CD4-positive, CD25-positive, alpha-beta regulatory T cell (primary cell): ENCODE results near the gene SLC35F3. TPM values are rescaled to one million over a fixed set of nuclear protein-coding genes. Genes with fewer than 3 reads are reported as not detected.

Experiments used
- ATAC-seq, 2 donors: fragments of 150-1000 bp; cut with Tn5 transposase; one replicate each; pipeline ENCODE4 v1.10.0; 2021; ENCODE audit warnings: low read depth in 2 of 2, moderate number of reproducible peaks in 2 of 2, moderate library complexity in 1 of 2
- DNase-seq, 3 donors: peaks; one replicate each; pipeline versions ENCODE4 v3.0.0 to v3.0.0-alpha.2; 2012 to 2022; ENCODE audit warnings: mixed read lengths in 1 of 3
- H3K27ac ChIP-seq: one replicate; pipeline ENCODE4 v1.7.0; 2013; ENCODE audit warnings: mild to moderate bottlenecking, low read length; ENCODE audit not compliant: insufficient read depth, poor library complexity, severe bottlenecking
- H3K27me3 ChIP-seq: one replicate; pipeline ENCODE4 v1.7.0; 2013; ENCODE audit warnings: low read length; ENCODE audit not compliant: control insufficient read depth, insufficient read depth
- H3K36me3 ChIP-seq: one replicate; pipeline ENCODE4 v1.7.0; 2013; ENCODE audit warnings: mild to moderate bottlenecking, low read length, moderate library complexity; ENCODE audit not compliant: control insufficient read depth, insufficient read depth
- H3K4me1 ChIP-seq: 2 replicates; pipeline ENCODE4 v1.7.0; 2013; ENCODE audit warnings: mild to moderate bottlenecking, low read length; ENCODE audit not compliant: insufficient read depth, control insufficient read depth, poor library complexity, severe bottlenecking
- H3K4me3 ChIP-seq: one replicate; pipeline ENCODE4 v1.7.0; 2013; ENCODE audit warnings: low read depth, mild to moderate bottlenecking, low read length, moderate library complexity
- H3K9me3 ChIP-seq, 2 experiments: 1 replicate in 1 of 2; 2 replicates in 1 of 2; pipeline ENCODE4 v1.7.0; 2013; ENCODE audit warnings: low read length in 2 of 2, mild to moderate bottlenecking in 1 of 2, moderate library complexity in 1 of 2; ENCODE audit not compliant: control insufficient read depth in 2 of 2
- H3K27ac Mint-ChIP-seq, 3 donors: one replicate each; pipeline ENCODE4 v1.8.0; 2020 to 2022; ENCODE audit warnings: mild to moderate bottlenecking in 3 of 3, mixed read lengths in 3 of 3, moderate library complexity in 2 of 3
- H3K27me3 Mint-ChIP-seq: one replicate; pipeline ENCODE4 v1.8.0; 2022; ENCODE audit warnings: mild to moderate bottlenecking, mixed read lengths
- H3K36me3 Mint-ChIP-seq: one replicate; pipeline ENCODE4 v1.8.0; 2020; ENCODE audit warnings: mixed read lengths
- H3K4me1 Mint-ChIP-seq, 4 donors: one replicate each; pipeline ENCODE4 v1.8.0; 2020 to 2022; ENCODE audit warnings: mixed read lengths in 4 of 4, mild to moderate bottlenecking in 1 of 4
- H3K4me3 Mint-ChIP-seq, 4 donors: one replicate each; pipeline ENCODE4 v1.8.0; 2020 to 2022; ENCODE audit warnings: mild to moderate bottlenecking in 4 of 4, mixed read lengths in 4 of 4, moderate library complexity in 3 of 4
- H3K9me3 Mint-ChIP-seq, 7 donors: one replicate each; pipeline ENCODE4 v1.8.0; 2020 to 2022; ENCODE audit warnings: mixed read lengths in 7 of 7, mild to moderate bottlenecking in 3 of 7, moderate library complexity in 2 of 7
- polyA plus RNA-seq, 4 donors: library from polyadenylated mRNA; unstranded; fragments of 300-500 nt; fragmentation: Illumina TruSeq; gene quantifications; one replicate each; pipeline ENCODE4 v1.2.3, GENCODE V29; 2021
- total RNA-seq: library from RNA; stranded (reverse); gene quantifications from one replicate; pipeline ENCODE4 v1.2.3, GENCODE V29; 2022

Gene SLC35F3
- total and polyA plus RNA-seq, 5 donors from 2014 or later, result 0.35 to 1.4 (median 1.3) TPM

- H3K27me3 Mint-ChIP-seq, result peaks cover 14% of the 10 kb centered on the region
- peaks cover 31% of the 10 kb centered on the region for H3K4me1 ChIP-seq
- no peak overlapping the region for H3K4me3 ChIP-seq
- DNase-seq (peak in 2 of 3 donors; percentile 45 to 70), ATAC-seq (peak; percentile 46 to 69)
- peaks cover 0 to 6% (median 0%) of the 10 kb centered on the region in 7 donors for H3K9me3 Mint-ChIP-seq
- H3K36me3 Mint-ChIP-seq, result no peaks in the 10 kb centered on the region
- H3K27ac Mint-ChIP-seq, result peak overlapping the region in 2 of 3 donors; percentile 20 to 65
- H3K4me1 Mint-ChIP-seq, result peaks cover 5 to 43% (median 21%) of the 10 kb centered on the region in 4 donors
- no peaks in the 10 kb centered on the region for H3K36me3 ChIP-seq
- no peaks in the 10 kb centered on the region for H3K9me3 ChIP-seq
- peaks cover 3% of the 10 kb centered on the region for H3K27me3 ChIP-seq
- no peak overlapping the region for H3K27ac ChIP-seq
- H3K4me3 Mint-ChIP-seq, result peak overlapping the region; percentile 66 to 87 (median 82)
Observed at GRCh38 chr1:234212764-234213657, 308.5 kb downstream of the SLC35F3 start.

GRCh38 chr1:234213658-234214128 is 309.2 kb downstream of the SLC35F3 start:
- Histone ChIP-seq H3K36me3 (no peaks in the 10 kb centered on the region), H3K27ac (no peak overlapping the region), H3K9me3 (no peaks in the 10 kb centered on the region), H3K4me1 (peaks cover 31% of the 10 kb centered on the region), H3K27me3 (peaks cover 3% of the 10 kb centered on the region), H3K4me3 (no peak overlapping the region)
- DNase-seq, result peak in 1 of 3 donors; percentile 12
- Mint-ChIP-seq H3K27ac (peak overlapping the region; percentile 54 to 87 (median 65)), H3K36me3 (no peaks in the 10 kb centered on the region), H3K4me3 (peak overlapping the region; percentile 82 to 89 (median 85)), H3K9me3 (peaks cover 0 to 4% (median 0%) of the 10 kb centered on the region in 7 donors), H3K27me3 (peaks cover 14% of the 10 kb centered on the region), H3K4me1 (peaks cover 5 to 47% (median 23%) of the 10 kb centered on the region in 4 donors)
- peak in 1 of 2 donors; percentile 5 for ATAC-seq

- Mint-ChIP-seq H3K4me1 (peaks cover 5 to 47% (median 23%) of the 10 kb centered on the region in 4 donors), H3K27ac (peak overlapping the region; percentile 54 to 87 (median 65)), H3K4me3 (peak overlapping the region; percentile 82 to 89 (median 85)), H3K9me3 (peaks cover 0 to 4% (median 0%) of the 10 kb centered on the region in 7 donors), H3K36me3 (no peaks in the 10 kb centered on the region), H3K27me3 (peaks cover 14% of the 10 kb centered on the region)
- DNase-seq, result peak in 2 of 3 donors; percentile 25 to 74
- Histone ChIP-seq H3K4me1 (peaks cover 31% of the 10 kb centered on the region), H3K9me3 (no peaks in the 10 kb centered on the region), H3K36me3 (no peaks in the 10 kb centered on the region), H3K27ac (no peak overlapping the region), H3K4me3 (no peak overlapping the region), H3K27me3 (peaks cover 3% of the 10 kb centered on the region)
- ATAC-seq, result peak; percentile 65 to 70
Observed at GRCh38 chr1:234214129-234214910, 309.8 kb downstream of the SLC35F3 start.

GRCh38 chr1:234214911-234215892 is 310.7 kb downstream of the SLC35F3 start:
- Mint-ChIP-seq H3K4me1 (peaks cover 5 to 47% (median 23%) of the 10 kb centered on the region in 4 donors), H3K4me3 (peak overlapping the region; percentile 71 to 87 (median 77)), H3K27ac (peak overlapping the region in 1 of 3 donors; percentile 55), H3K27me3 (peaks cover 10% of the 10 kb centered on the region), H3K36me3 (no peaks in the 10 kb centered on the region), H3K9me3 (peaks cover 0 to 4% (median 0%) of the 10 kb centered on the region in 7 donors)
- Histone ChIP-seq H3K27ac (no peak overlapping the region), H3K4me3 (peak overlapping the region; percentile 11), H3K9me3 (no peaks in the 10 kb centered on the region), H3K27me3 (peaks cover 3% of the 10 kb centered on the region), H3K4me1 (peaks cover 31% of the 10 kb centered on the region), H3K36me3 (no peaks in the 10 kb centered on the region)
- ATAC-seq (no peak), DNase-seq (no peak)

- peaks cover 0 to 4% (median 0%) of the 10 kb centered on the region in 7 donors for H3K9me3 Mint-ChIP-seq
- Histone ChIP-seq H3K4me1 (peaks cover 31% of the 10 kb centered on the region), H3K27me3 (peaks cover 5% of the 10 kb centered on the region), H3K36me3 (no peaks in the 10 kb centered on the region), H3K4me3 (no peak overlapping the region), H3K9me3 (no peaks in the 10 kb centered on the region), H3K27ac (no peak overlapping the region)
- H3K4me1 Mint-ChIP-seq, result peaks cover 5 to 47% (median 23%) of the 10 kb centered on the region in 4 donors
- peak overlapping the region; percentile 71 to 87 (median 77) for H3K4me3 Mint-ChIP-seq
- peaks cover 10% of the 10 kb centered on the region for H3K27me3 Mint-ChIP-seq
- DNase-seq (peak in 1 of 3 donors; percentile 11), ATAC-seq (no peak)
- H3K36me3 Mint-ChIP-seq, result no peaks in the 10 kb centered on the region
- H3K27ac Mint-ChIP-seq, result no peak overlapping the region
Observed at GRCh38 chr1:234216116-234216703, 311.7 kb downstream of the SLC35F3 start.

- Mint-ChIP-seq H3K4me3 (peak overlapping the region; percentile 10 to 81 (median 46)), H3K27ac (peak overlapping the region in 2 of 3 donors; percentile 53 to 64), H3K27me3 (peaks cover 12% of the 10 kb centered on the region), H3K36me3 (no peaks in the 10 kb centered on the region), H3K4me1 (peaks cover 5 to 47% (median 23%) of the 10 kb centered on the region in 4 donors), H3K9me3 (no peaks in the 10 kb centered on the region)
- Histone ChIP-seq H3K27me3 (peaks cover 5% of the 10 kb centered on the region), H3K36me3 (no peaks in the 10 kb centered on the region), H3K9me3 (no peaks in the 10 kb centered on the region), H3K27ac (no peak overlapping the region), H3K4me3 (no peak overlapping the region), H3K4me1 (peaks cover 31% of the 10 kb centered on the region)
- ATAC-seq (no peak), DNase-seq (peak in 1 of 3 donors; percentile 62)
Observed at GRCh38 chr1:234217316-234217840, 312.9 kb downstream of the SLC35F3 start.
